Measurements from ENCODE around the gene PDZRN4. TPM values are rescaled to one million over a fixed set of nuclear protein-coding genes. Genes with fewer than 3 reads are reported as not detected.

PDZRN4 gene
- total RNA-seq, 2 experiments from 2014 or later, result not detected

DNA sequence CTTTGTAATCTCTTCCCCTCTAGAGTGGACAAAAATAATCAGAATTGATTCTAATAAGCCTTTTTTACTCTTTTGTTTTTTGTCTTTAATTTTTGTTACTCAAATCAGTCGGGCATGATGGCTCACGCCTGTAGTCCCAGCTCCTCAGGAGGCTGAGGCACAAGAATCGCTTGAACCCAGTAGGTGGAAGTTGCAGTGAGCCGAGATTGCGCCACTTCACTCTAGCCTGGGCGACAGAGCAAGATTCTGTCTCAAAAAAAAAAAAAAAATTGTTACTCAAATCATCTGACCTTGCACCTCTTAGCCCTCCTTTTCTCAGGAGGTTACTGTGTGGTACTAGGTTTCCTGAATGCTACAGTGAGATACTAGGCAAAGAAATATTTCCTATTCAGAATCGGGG, 280.6 kb downstream of the PDZRN4 start:
- POLR2A ChIA-PET, result no interaction called here
- H3K9me3 Mint-ChIP-seq, result no peaks in the 10 kb centered on the region
- H3K36me3 Mint-ChIP-seq, result no peaks in the 10 kb centered on the region
- H3K27ac Mint-ChIP-seq, result no peak overlapping the region
- no peak overlapping the region for H3K4me3 Mint-ChIP-seq
- ATAC-seq (ENCODE audit: low read depth) (no peak), DNase-seq (no peak)
- H3K4me1 Mint-ChIP-seq, result no peaks in the 10 kb centered on the region
- H3K27me3 Mint-ChIP-seq, result peaks cover 7% of the 10 kb centered on the region

DNA sequence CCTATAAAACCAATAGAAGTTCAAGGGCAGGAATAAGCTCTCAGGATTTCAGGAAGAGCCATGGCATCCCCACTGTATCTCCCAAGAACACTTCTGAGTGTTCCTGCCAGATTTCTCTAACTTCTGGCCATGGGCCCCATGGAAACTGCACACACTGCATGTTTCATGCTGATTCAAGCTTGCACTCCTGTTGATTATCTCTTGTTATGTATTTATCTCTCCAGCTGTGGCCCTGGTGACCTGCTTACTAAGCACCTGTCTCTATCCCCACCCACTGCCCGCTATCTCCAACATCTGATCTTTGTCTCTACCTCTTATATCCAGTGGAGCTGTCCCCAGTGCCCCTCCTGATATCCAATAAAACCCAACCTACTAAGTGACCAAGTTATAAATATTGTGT, 285.3 kb downstream of the PDZRN4 start:
- H3K27me3 Mint-ChIP-seq, result peaks cover 5% of the 10 kb centered on the region
- DNase-seq, result no peak
- H3K27ac Mint-ChIP-seq, result no peak overlapping the region
- H3K36me3 Mint-ChIP-seq, result no peaks in the 10 kb centered on the region
- no peak overlapping the region for H3K4me3 Mint-ChIP-seq
- H3K9me3 Mint-ChIP-seq, result no peaks in the 10 kb centered on the region
- POLR2A ChIA-PET, result no interaction called here
- H3K4me1 Mint-ChIP-seq, result no peaks in the 10 kb centered on the region
- ATAC-seq (ENCODE audit: low read depth), result no peak

DNA sequence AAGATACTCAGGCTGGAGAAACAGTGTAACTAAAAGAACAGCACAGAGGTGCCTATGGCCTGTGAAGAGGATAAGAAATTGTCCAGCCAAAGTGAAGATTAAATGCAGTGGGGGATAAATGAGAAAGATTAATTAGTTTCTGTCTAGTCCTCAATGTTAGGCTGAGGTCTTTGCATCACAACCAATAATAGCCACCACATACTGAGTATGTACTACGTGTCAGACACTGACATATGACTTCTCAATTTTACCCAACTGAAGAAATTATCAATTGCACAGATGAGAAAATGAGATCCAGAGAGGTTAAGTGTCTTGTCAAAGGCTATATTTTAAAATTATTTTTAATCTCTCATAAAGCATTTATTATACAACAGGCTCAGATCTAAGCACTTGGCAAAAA, 285.9 kb downstream of the PDZRN4 start:
- peaks cover 5% of the 10 kb centered on the region for H3K27me3 Mint-ChIP-seq
- no peak overlapping the region for H3K27ac Mint-ChIP-seq
- no peaks in the 10 kb centered on the region for H3K36me3 Mint-ChIP-seq
- no peaks in the 10 kb centered on the region for H3K9me3 Mint-ChIP-seq
- no peaks in the 10 kb centered on the region for H3K4me1 Mint-ChIP-seq
- ATAC-seq (ENCODE audit: low read depth) (no peak), DNase-seq (no peak)
- POLR2A ChIA-PET, result no interaction called here
- no peak overlapping the region for H3K4me3 Mint-ChIP-seq

DNA sequence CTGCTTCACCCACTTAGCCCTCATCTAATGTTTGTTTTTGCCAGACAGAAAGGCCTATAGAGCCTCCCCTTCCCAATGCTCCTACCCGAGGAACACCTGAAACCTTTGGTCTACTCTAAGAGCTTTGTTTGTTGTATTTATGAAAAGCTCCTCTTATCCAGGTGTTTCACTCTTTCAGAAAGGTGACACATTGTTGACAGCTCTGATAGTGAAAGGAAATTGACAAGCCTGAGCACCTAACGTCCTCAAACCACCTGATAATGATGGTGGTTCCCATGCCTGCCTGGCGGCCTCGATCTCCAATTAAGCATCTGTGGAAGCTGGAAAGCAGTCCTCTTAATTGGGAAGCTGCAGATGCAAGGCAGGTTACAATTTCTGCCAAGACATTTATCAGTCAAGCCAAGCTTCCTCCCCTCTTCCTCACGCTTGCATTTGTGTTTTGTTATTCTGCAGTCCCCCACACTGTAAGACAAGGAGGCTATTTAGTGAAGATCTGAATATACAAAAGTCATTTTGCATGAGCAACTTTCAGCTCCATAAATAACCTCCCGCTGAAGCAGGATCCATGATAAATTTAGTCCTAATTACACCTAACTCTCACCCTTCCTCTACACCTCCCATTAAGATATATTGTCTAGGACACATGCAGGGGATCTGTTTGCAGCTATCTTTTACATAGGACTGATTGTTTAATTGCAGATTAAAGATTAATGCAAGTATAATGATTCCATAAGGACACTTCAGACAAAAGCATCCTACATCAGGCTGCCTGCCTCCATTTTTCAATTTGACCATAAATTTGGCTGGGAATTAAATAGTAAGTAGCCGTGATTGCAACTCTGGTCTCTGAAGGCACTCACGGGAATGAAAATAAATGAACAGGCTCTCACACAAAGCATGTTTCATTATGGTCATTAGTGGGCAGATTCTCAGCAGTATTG, 288.6 kb downstream of the PDZRN4 start:
- no peak overlapping the region for H3K4me3 Mint-ChIP-seq
- no peaks in the 10 kb centered on the region for H3K4me1 Mint-ChIP-seq
- H3K27me3 Mint-ChIP-seq, result no peaks in the 10 kb centered on the region
- no peak overlapping the region for H3K27ac Mint-ChIP-seq
- no peak for ATAC-seq (ENCODE audit: low read depth)
- DNase-seq, result no peak
- POLR2A ChIA-PET, result no interaction called here
- H3K9me3 Mint-ChIP-seq, result no peaks in the 10 kb centered on the region
- H3K36me3 Mint-ChIP-seq, result no peaks in the 10 kb centered on the region

DNA sequence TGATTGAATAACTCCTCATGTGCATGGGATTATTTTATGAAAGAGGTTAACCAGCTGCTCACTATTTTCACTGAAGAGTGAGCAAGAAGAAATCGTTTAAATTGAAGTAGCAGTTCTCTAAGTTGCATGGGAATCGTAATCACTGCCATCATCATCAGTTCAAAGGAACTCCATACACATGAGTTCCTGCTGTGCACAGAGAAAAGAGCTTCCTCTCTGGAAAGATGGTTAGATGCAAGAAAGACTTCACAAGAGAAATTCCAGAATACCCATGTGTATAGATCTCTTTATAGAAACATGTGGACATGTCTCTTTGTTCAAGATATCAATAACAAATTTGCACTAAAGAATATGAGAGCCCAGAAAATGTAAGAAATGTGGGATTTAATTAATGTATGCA, 291.3 kb downstream of the PDZRN4 start:
- Mint-ChIP-seq H3K27me3 (peaks cover 2% of the 10 kb centered on the region), H3K4me3 (no peak overlapping the region), H3K27ac (no peak overlapping the region), H3K36me3 (no peaks in the 10 kb centered on the region), H3K9me3 (no peaks in the 10 kb centered on the region), H3K4me1 (no peaks in the 10 kb centered on the region)
- POLR2A ChIA-PET, result no interaction called here
- ATAC-seq (ENCODE audit: low read depth), result no peak
- DNase-seq, result no peak

DNA sequence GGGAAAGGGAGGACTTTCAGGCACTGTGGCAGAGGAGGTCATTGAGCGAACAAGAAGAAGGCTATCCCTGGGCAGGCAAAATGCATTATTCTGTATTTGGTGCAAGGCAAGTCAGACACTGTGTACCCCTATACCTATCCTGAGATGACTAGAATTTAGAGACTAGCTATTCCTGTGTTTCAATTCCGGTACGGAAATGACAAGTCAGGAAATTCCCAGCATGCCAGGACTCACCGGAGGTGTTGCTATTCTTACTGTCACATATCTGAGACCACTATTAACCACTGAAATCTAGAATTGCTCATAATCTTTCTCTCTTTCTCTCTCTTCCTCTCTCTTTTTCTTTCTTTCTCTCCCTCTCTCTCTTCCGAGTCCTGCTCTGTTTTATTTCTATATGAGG, 297.1 kb downstream of the PDZRN4 start:
- Mint-ChIP-seq H3K36me3 (no peaks in the 10 kb centered on the region), H3K27ac (no peak overlapping the region), H3K27me3 (peaks cover 2% of the 10 kb centered on the region), H3K4me3 (no peak overlapping the region), H3K9me3 (no peaks in the 10 kb centered on the region), H3K4me1 (no peaks in the 10 kb centered on the region)
- POLR2A ChIA-PET, result no interaction called here
- no peak for DNase-seq
- ATAC-seq (ENCODE audit: low read depth), result no peak

DNA sequence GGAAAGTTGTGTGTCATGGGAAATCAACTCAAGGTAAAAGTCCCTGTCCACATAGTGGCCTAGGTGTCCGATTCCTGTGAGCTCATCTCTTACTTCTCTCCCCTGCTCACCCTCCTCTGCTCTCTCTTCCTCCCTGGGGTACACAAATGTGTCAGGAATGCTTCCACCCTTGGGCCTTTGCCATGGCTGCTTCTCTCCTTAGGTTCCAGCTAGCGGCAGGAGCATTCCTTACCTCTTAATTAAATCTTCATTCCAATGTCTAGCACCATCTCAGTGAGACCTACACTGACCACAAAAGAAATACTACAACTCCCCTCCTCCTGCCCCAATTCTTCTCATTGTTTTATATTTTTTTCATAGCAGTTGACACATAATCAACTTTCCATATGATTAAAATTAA, 298.6 kb downstream of the PDZRN4 start:
- H3K27me3 Mint-ChIP-seq, result peaks cover 2% of the 10 kb centered on the region
- H3K4me1 Mint-ChIP-seq, result no peaks in the 10 kb centered on the region
- ATAC-seq (ENCODE audit: low read depth) (no peak), DNase-seq (no peak)
- no peaks in the 10 kb centered on the region for H3K9me3 Mint-ChIP-seq
- no peak overlapping the region for H3K27ac Mint-ChIP-seq
- H3K4me3 Mint-ChIP-seq, result no peak overlapping the region
- POLR2A ChIA-PET, result no interaction called here
- no peaks in the 10 kb centered on the region for H3K36me3 Mint-ChIP-seq

DNA sequence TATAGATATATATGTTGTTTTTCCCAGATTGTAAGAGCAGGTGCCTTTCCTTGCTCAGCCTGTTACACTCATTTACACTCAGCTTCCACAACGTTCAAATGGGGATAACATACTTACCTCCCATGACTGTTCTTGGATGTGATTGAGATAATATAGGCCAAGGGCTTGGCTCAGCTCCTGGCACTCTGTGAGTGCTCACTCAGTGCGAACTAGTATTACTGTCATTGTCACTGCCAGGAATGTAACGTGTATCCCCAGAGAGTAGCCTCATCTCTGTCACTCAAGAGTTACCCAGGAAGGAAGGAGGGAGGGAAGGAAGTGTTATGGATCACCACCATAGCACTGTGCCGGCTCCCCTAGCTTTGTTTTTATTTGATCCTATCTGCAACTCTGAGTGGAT, 307.9 kb downstream of the PDZRN4 start:
- no peaks in the 10 kb centered on the region for H3K4me1 Mint-ChIP-seq
- no peak overlapping the region for H3K27ac Mint-ChIP-seq
- H3K9me3 Mint-ChIP-seq, result no peaks in the 10 kb centered on the region
- no peak for DNase-seq
- no peak for ATAC-seq (ENCODE audit: low read depth)
- POLR2A ChIA-PET, result no interaction called here
- H3K27me3 Mint-ChIP-seq, result peaks cover 6% of the 10 kb centered on the region
- H3K4me3 Mint-ChIP-seq, result no peak overlapping the region
- H3K36me3 Mint-ChIP-seq, result no peaks in the 10 kb centered on the region

DNA sequence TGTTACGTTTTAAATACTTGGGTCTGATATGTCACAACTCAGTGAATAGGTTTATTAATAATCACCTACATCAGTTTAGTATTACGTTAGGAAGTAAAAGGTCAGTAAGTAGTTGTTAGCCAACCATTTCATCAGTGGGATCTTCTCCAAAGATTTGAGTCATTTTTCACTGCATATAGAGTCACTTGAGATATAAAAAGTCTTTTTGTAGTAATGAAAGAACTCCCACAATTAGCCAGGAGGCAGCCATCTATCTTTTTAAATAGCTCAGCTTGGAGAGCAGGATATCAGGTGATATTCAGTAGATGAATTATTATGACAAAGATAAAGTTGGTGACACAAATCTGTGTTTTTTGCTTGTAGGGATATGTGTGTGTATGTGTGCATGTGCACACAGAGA, 309.3 kb downstream of the PDZRN4 start:
- no peak for ATAC-seq (ENCODE audit: low read depth)
- Mint-ChIP-seq H3K4me3 (no peak overlapping the region), H3K4me1 (no peaks in the 10 kb centered on the region), H3K27me3 (peaks cover 6% of the 10 kb centered on the region), H3K9me3 (no peaks in the 10 kb centered on the region), H3K27ac (no peak overlapping the region), H3K36me3 (no peaks in the 10 kb centered on the region)
- no peak for DNase-seq
- POLR2A ChIA-PET, result no interaction called here

DNA sequence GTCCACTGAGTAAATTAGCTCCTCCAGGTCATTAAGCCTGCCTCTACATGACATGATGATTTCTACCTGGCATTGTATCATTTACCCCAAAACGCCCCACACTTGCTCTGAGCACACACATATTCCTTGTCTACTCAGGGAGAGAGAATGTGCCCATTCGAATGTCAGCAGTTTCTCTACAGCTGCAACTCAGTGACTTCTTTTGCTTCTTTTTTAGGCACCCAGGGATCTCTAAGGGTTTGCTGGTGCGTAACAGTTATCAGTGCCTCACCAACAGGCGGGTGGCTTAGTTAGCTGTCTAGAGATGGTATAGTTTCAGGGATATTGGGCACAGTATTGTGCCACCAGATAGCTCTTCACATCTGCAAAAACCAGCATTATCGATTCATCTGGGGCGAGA, 316.9 kb downstream of the PDZRN4 start:
- POLR2A ChIA-PET, result no interaction called here
- H3K27ac Mint-ChIP-seq, result no peak overlapping the region
- ATAC-seq (ENCODE audit: low read depth), result no peak
- H3K4me3 Mint-ChIP-seq, result no peak overlapping the region
- DNase-seq, result no peak
- H3K27me3 Mint-ChIP-seq, result peaks cover 4% of the 10 kb centered on the region
- H3K36me3 Mint-ChIP-seq, result no peaks in the 10 kb centered on the region
- no peaks in the 10 kb centered on the region for H3K9me3 Mint-ChIP-seq
- H3K4me1 Mint-ChIP-seq, result no peaks in the 10 kb centered on the region

DNA sequence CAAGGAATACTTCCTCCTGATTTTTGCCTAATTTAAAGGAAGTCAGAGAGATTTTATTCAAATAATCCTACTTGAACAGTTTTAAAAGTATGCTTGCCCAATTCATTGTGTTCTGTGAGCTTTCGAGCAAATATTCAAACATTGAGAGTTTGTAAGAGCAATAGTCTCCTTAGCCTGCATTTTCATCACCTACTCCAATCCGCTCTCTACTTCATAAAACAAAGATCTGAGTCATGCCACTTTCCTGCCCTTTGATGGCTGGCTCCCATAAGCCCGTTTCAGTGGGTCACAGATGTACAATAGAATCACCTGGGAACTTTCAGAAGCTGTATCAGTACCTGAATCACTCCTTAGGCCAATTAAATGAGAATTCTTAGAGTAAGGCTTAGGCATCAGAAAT, 319.2 kb downstream of the PDZRN4 start:
- Mint-ChIP-seq H3K36me3 (no peaks in the 10 kb centered on the region), H3K9me3 (no peaks in the 10 kb centered on the region), H3K4me3 (no peak overlapping the region), H3K27ac (no peak overlapping the region), H3K4me1 (no peaks in the 10 kb centered on the region), H3K27me3 (peaks cover 3% of the 10 kb centered on the region)
- ATAC-seq (ENCODE audit: low read depth), result no peak
- POLR2A ChIA-PET, result no interaction called here
- DNase-seq, result no peak

DNA sequence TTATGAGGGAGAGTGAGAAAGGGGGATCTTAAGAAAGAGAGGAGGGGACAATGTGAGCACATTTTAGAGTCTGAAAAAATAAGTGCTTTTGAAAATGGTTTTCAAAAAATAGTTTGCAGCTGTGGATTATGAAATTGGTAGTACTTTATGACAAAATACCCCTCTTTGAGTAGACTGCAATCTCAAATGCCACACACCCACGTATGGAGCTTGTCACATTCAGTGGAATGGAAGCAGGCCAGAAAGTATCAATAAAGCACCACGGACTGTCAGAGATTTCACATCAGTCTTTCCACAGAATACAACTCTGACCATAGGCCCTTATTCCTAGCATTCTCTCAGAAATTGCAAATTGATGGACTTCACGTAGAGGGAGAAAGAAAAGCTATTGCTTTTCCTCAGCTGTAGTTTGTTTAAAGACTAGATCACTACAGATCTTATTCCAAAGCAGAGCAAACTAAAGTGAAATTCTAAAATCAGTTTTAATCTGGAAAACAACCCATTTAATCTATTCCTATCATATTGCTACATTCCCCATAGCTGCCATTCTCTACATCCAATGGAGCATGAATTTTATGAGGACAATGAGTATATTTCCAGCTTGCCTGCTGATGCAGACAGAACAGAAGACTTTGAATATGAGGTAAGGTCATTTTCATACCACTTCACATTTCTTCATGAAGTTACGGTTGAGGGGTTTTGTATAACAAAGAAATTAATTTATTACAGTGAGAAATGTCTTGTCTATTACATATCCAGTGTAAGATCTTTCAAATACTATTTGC, 321.3 kb downstream of the PDZRN4 start:
- Mint-ChIP-seq H3K4me3 (no peak overlapping the region), H3K4me1 (no peaks in the 10 kb centered on the region), H3K27ac (no peak overlapping the region), H3K9me3 (no peaks in the 10 kb centered on the region), H3K36me3 (no peaks in the 10 kb centered on the region), H3K27me3 (peaks cover 5% of the 10 kb centered on the region)
- DNase-seq, result no peak
- no peak for ATAC-seq (ENCODE audit: low read depth)
- POLR2A ChIA-PET, result no interaction called here

DNA sequence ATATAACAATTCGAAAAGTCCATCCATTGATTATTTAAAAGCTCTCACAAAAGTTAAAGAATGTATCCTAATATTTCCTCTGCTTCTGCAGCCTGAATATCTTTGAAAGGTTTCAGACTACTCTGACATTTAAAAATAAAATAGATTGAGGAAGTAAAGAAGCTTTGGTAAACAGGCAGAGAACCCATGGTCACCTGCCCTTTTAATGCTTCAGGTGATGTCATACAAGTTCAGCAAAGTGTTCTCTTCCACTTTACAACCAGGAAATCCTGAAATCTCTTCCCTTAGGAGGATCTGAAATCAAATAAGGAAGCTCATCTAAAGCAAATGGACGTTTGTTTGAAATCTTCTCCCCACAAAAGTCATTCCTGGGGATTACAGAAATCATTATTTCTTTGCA, 322.4 kb downstream of the PDZRN4 start:
- Mint-ChIP-seq H3K9me3 (no peaks in the 10 kb centered on the region), H3K27ac (no peak overlapping the region), H3K4me1 (no peaks in the 10 kb centered on the region), H3K4me3 (no peak overlapping the region), H3K27me3 (peaks cover 5% of the 10 kb centered on the region), H3K36me3 (no peaks in the 10 kb centered on the region)
- POLR2A ChIA-PET, result no interaction called here
- ATAC-seq (ENCODE audit: low read depth) (no peak), DNase-seq (no peak)

DNA sequence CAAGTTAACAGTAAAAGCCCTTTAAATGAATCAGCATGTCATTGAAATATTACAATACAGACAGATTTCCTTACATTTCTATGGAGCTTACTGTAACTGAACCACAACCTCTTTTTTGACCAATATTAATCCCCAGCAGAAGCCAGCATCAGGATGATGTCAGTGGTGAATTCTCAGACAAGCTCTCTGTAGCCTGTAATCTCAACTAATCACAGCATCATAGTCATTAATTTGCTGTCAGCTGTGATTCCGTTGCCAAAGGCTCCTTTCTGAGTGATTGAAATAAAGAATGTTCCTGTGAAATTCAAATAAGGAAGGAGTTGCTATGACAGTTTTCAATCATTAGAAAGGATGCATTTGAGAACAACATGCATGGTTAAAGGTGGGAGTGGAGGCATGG, 323.1 kb downstream of the PDZRN4 start:
- H3K27ac Mint-ChIP-seq, result no peak overlapping the region
- H3K4me1 Mint-ChIP-seq, result no peaks in the 10 kb centered on the region
- ATAC-seq (ENCODE audit: low read depth), result no peak
- H3K27me3 Mint-ChIP-seq, result peaks cover 5% of the 10 kb centered on the region
- POLR2A ChIA-PET, result no interaction called here
- no peaks in the 10 kb centered on the region for H3K9me3 Mint-ChIP-seq
- H3K4me3 Mint-ChIP-seq, result no peak overlapping the region
- DNase-seq, result no peak
- H3K36me3 Mint-ChIP-seq, result no peaks in the 10 kb centered on the region
